Right lobe of liver (tissue), 4 donors: ENCODE results near the gene NCKAP5.

ENCODE experiments used
- CTCF ChIP-seq, 4 donors: fragments of 200-600 bp in 3 of 4; fragments of 450-650 bp in 1 of 4; IDR thresholded peaks; one replicate each; pipeline versions ENCODE4 v1.5.1 to v1.8.0; 2016 to 2022; ENCODE audit warnings: antibody characterized with exemption in 4 of 4, mild to moderate bottlenecking in 2 of 4
- POLR2A ChIP-seq: fragments of 450-650 bp; IDR thresholded peaks from one replicate; pipeline ENCODE4 v1.6.1; 2017; ENCODE audit warnings: antibody characterized with exemption, mild to moderate bottlenecking
- donor health status: DM: no; HTN: no; CAD: no.
- donor health status: DM: no; HTN: no; CAD: no.
- donor health status: DM: no; HTN: yes; CAD: no.

DNA sequence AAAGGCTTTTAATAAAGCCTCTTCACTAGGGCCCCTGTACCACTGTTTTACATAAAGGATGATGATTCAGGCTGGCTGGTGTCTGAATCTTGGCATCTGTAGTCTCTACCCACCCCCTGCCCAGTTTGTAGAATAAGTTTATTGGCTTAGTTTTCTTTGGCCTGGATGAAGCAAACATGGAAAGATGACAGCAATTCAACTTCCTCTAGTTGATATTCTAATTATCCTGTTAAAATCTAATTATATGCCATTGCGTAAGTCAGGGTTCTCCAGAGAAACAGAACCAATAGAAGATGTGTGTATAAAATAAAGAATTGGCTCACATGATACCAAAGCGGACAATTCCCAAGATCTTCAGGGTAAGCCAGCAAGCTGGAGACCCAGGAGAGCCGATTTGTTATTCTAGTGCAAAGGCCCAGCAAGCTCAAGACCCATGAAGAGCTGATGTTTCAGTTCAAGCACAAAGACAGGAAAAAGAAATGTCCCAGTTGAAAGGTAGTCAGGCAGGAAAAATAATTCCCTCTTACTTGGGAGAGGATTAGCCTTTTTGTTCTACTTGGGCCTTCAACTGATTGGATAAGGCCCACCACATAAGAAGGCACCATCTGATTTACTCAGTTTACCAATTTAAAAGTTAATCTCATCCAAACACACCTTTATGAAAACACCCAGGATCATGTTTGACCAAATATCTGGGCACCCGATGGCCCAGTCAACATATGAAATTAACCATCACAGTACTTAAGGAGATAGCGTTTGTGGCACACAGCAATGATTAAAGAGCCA lies 815.6 kb downstream of the NCKAP5 start:
- TF ChIP-seq CTCF (IDR thresholded peaks at IDR 0.05) (no peak), POLR2A (no peak)
